GM18498 (cell line): ENCODE results near the gene FAM204A.

Source experiments
- ATAC-seq: cut with Tn5 transposase; IDR thresholded peaks from one replicate; pipeline ENCODE4 v1.9.1; 2021; ENCODE audit warnings: mild to moderate bottlenecking, moderate library complexity; ENCODE audit not compliant: unreplicated experiment

The FAM204A gene

GRCh38 chr10:118341791-118342637 is at the start of gene FAM204A:
Gene FAM204A (minus strand): TSS chr10:118342324. CDS start chr10:118336415, 5,909 bp downstream.
- peak; percentile 100 for ATAC-seq

DNA sequence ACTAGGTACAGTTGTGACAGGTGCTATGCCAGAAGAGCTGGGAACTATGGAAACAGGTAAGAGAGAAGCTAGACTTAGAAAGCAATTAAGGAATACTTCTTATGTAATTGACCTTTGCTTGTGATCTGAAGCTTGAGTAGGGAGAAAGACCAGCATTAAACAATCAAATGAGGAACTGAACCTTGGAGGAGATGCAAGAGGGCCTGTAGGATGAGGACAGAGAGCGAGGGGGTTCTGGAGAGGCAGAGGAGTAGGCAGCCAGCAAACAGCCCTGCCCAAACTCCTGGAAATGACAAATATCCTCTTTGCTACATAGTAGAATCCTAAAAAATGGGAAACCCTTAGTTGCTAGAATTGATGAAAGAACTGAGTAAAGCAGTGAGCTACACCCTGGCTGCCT is 41.6 kb upstream of the FAM204A start:
- ATAC-seq = no peak

GRCh38 chr10:118383063-118383689 is 41.1 kb upstream of the FAM204A start:
- no peak for ATAC-seq

GRCh38 chr10:118374404-118374803 is 32.3 kb upstream of the FAM204A start:
- no peak for ATAC-seq

- no peak for ATAC-seq
Measured at GRCh38 chr10:118373786-118374185, 31.7 kb upstream of the FAM204A start.

DNA sequence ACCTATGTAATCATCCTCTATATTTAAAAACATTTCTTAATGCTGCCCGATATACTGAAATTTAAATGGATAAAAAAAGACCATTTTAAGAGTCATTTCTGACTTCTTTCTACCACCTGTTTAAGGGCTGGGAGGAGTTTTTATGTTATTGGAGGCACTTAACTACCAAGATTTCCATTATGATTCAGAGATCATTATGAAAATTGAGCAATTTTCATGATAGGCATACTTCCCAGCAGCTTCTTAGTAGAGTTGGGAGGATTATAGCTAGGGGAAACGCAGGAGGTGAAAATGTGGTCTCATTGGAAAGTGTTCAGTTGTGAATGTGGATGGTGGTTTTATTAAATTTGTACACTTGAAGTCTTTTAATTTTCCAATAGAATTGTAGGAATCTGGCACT is 28.4 kb upstream of the FAM204A start:
- no peak for ATAC-seq

DNA sequence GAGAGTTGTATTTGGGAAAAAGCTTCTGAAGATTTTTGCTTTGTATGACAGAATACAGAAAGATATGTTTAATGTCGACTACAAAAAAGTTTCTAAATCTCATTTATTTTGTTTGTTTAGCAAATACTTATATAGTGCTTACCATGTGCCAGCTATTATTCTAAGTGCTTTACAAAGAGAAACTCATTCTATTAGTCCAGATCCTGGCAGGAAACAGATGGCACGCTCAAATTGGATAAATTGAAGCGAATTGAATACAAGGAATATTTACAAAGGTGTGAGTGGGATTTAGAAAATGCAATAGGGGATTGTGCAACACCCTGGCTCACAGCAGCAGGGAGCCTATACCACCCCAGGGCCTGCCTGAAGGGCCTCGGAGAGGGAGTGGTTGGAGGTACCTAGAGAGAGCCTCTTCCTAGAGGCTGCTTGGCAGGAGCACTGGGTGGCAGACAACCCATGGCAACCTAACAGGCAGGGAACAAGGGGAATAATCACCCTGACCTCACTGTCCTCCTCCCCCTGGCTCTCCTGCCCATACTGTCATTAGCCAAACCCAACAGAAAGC is 27.6 kb upstream of the FAM204A start:
- ATAC-seq = no peak

GRCh38 chr10:118365702-118366101 is 23.6 kb upstream of the FAM204A start:
- no peak for ATAC-seq

- no peak for ATAC-seq
Measured at GRCh38 chr10:118362103-118362502, 20.0 kb upstream of the FAM204A start.

- ATAC-seq = no peak
Measured at GRCh38 chr10:118358327-118358726, 16.2 kb upstream of the FAM204A start.

DNA sequence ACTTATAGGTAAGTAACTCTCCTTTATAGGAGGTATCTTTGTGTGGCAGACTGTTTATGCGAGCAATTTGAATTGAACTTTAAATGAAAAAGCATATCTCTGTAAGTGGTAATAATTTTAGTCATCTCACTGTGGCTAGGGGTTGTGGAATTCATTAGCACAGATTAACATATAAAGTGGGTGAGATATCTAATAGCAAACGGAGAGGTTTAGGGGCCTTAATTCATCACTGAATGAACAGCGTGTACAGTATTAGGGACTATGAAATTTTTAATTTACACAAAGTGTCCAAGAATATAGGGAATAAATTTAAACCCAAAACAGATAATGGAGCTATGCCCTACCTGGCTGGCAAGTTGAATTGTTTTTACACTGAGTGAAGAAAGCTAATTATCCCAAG is 15.7 kb upstream of the FAM204A start:
- ATAC-seq = no peak

GRCh38 chr10:118356628-118357027 is 14.5 kb upstream of the FAM204A start:
- ATAC-seq = no peak

GRCh38 chr10:118355234-118355633 is 13.1 kb upstream of the FAM204A start:
- ATAC-seq = no peak

DNA sequence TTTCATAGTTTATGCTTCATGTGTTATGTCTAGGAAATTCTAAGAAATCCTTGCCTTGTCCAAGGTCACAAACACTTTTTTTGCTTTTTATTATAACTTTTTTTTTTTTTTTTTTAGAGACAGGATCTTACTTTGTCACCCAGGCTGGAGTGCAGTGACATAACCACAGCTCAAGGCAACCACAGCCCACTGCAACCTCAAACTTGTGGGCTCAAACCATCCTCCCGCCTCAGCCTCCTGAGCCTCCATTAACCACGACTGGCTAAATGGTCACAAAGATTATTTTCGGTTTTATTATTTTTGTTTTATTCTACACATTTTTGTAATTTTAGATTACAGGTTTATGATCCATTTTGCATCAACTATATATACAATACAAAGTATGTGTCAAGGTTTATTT is 7.1 kb upstream of the FAM204A start:
- no peak for ATAC-seq

DNA sequence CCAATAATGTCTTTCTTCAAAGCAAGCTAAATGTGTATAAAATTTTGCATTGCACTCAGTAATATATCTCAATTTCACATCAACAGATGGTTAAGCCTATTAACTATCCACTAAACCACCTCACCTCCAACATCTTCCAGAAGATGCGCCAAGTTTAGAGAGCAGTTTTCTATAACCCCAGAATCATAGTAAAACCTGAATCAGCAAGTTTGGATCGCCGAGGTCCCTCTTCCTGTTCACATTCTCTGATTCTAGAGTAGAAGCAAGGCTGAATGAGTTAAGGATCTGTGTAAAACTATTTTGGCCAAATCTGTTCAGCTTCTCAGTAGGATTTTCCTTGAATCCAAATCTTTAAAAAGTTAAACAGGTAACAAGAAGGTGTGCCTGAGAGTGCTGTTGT is 1.4 kb upstream of the FAM204A start:
- ATAC-seq = no peak

DNA sequence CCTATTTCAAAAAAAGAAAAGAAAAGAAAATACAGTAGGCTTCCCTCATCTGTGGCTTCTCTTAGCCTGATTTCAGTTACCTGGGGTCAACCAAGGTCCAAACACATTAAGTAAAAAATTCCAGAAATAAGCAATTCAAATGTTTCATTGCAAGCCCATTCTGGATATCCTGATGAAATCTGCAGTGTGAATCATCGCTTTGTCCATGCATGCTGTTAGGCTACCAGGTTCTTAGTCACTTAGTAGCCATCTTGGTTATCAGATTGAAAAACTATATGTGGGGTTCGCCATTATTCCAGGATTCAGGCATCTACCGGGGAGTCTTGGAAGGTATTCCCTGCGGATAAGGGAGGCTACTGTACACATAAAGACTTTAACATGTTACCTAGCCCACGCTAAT is 991 bp upstream of the FAM204A start:
- ATAC-seq = no peak

- ATAC-seq = peak; percentile 11
Measured at GRCh38 chr10:118342638-118343020, 505 bp upstream of the FAM204A start.

DNA sequence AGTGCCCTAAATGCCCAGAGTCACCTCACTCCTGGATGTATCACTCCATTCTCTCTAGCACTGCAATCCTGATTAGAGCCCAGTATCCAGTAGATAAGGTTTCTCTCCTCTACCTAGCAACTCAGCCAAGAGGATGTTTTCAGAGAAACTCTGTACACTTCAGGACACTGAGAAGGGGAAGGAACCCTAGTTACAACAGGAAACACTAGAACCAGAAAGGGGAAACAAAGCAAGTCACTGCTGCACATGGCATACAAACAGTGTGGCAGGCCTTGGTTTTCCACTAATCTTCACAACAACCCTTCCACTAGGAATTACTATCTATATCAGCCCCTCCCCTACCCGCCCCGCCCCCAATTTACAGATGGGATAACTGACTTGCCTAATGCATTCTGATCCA is 1.6 kb downstream of the FAM204A start:
- no peak for ATAC-seq

DNA sequence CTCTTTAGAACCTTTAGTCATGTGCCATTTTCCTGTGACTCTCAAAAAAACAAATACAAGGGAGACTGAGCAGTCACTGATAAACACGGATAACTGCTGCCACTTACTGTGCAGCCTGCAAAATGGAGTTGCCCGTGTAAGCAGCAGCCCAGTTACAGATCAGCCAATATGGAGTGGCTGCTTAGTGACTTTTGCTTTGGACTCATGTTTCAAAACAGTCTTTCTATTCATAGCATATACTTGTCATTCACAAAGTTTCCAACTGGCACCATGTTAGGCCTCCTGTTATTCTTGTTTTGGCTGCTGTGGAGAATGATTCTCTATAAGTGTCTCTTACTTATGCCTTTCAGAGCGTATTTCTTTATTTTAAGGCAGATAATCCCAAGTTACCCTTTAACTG is 3.0 kb downstream of the FAM204A start:
- no peak for ATAC-seq

- ATAC-seq = no peak
Measured at GRCh38 chr10:118337356-118337755, 4.8 kb downstream of the FAM204A start.

GRCh38 chr10:118333871-118334270 is 8.3 kb downstream of the FAM204A start:
- no peak for ATAC-seq
